ENCODE measurements around the gene PCCA.

DNA sequence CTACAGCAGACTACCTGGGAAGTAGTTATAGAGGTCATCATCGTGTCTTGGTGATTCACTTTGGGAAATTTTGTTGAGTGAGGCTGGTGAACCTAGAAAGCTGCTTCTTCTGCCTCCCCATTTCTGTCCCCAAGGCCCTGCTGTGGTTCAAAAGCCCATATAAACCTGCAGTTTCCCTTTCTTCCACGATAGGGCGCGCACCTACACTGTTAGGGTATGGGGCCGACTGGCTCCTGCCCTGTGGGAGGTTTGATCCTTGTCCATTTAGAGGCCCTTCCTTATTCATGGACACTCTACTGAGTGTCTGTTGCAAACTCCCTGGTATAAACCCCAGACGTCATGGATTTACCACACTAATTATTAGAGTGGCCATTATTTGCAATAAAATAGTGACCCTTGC lies 307.9 kb downstream of the PCCA start:
- TF ChIP-seq, protein P1, sequence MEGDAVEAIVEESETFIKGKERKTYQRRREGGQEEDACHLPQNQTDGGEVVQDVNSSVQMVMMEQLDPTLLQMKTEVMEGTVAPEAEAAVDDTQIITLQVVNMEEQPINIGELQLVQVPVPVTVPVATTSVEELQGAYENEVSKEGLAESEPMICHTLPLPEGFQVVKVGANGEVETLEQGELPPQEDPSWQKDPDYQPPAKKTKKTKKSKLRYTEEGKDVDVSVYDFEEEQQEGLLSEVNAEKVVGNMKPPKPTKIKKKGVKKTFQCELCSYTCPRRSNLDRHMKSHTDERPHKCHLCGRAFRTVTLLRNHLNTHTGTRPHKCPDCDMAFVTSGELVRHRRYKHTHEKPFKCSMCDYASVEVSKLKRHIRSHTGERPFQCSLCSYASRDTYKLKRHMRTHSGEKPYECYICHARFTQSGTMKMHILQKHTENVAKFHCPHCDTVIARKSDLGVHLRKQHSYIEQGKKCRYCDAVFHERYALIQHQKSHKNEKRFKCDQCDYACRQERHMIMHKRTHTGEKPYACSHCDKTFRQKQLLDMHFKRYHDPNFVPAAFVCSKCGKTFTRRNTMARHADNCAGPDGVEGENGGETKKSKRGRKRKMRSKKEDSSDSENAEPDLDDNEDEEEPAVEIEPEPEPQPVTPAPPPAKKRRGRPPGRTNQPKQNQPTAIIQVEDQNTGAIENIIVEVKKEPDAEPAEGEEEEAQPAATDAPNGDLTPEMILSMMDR (conservative IDR thresholded peaks at IDR 0.05): no peak
- TF ChIP-seq EZH2 (IDR thresholded peaks at IDR 0.05; ENCODE audit: low read depth): no peak

Measured in PC-9 (cell line).